Measurements from ENCODE around the gene FPR2.

Gene FPR2

GRCh38 chr19:51755571-51755970 lies 5.4 kb upstream of the FPR2 start:
- no peak overlapping the region for H3K4me3 ChIP-seq (IDR thresholded peaks at IDR 0.05; ENCODE audit: insufficient read depth, low read depth, low read length)
- H3K27me3 ChIP-seq (ENCODE audit: insufficient read depth, low read depth), result no peaks in the 10 kb centered on the region
- no peaks in the 10 kb centered on the region for H3K36me3 ChIP-seq (ENCODE audit: insufficient read depth)
- no peak overlapping the region for H3K9ac ChIP-seq
- no peaks in the 10 kb centered on the region for H4K20me1 ChIP-seq (ENCODE audit: insufficient read depth)
- no peaks in the 10 kb centered on the region for H3K79me2 ChIP-seq (ENCODE audit: insufficient read depth, low read depth)
- no peak for TF ChIP-seq CTCF (conservative IDR thresholded peaks at IDR 0.05; ENCODE audit: low read depth, low read length)
- H2AFZ ChIP-seq (ENCODE audit: low read depth), result no peak overlapping the region
- no peak overlapping the region for H3K4me2 ChIP-seq
- H3K4me1 ChIP-seq (ENCODE audit: low read depth, poor library complexity, severe bottlenecking), result no peaks in the 10 kb centered on the region
- H3K27ac ChIP-seq, result no peak overlapping the region

- no peaks in the 10 kb centered on the region for H4K20me1 ChIP-seq (ENCODE audit: insufficient read depth)
- TF ChIP-seq CTCF (conservative IDR thresholded peaks at IDR 0.05; ENCODE audit: low read depth, low read length), result no peak
Observed at GRCh38 chr19:51761696-51762095, 716 bp downstream of the FPR2 start.

GRCh38 chr19:51765086-51765485 lies 4.1 kb downstream of the FPR2 start:
- Histone ChIP-seq H3K4me1 (ENCODE audit: low read depth, poor library complexity, severe bottlenecking) (no peaks in the 10 kb centered on the region), H3K9ac (no peak overlapping the region), H4K20me1 (ENCODE audit: insufficient read depth) (no peaks in the 10 kb centered on the region), H3K27me3 (ENCODE audit: insufficient read depth, low read depth) (no peaks in the 10 kb centered on the region), H3K27ac (no peak overlapping the region), H3K79me2 (ENCODE audit: insufficient read depth, low read depth) (no peaks in the 10 kb centered on the region), H3K4me3 (IDR thresholded peaks at IDR 0.05; ENCODE audit: insufficient read depth, low read depth, low read length) (no peak overlapping the region), H3K4me2 (no peak overlapping the region), H2AFZ (ENCODE audit: low read depth) (no peak overlapping the region), H3K36me3 (ENCODE audit: insufficient read depth) (no peaks in the 10 kb centered on the region)
- no peak for TF ChIP-seq CTCF (conservative IDR thresholded peaks at IDR 0.05; ENCODE audit: low read depth, low read length)

More at GRCh38 chr19:51761696-51762095, 716 bp downstream of the FPR2 start:
- Histone ChIP-seq H3K36me3 (ENCODE audit: insufficient read depth) (no peaks in the 10 kb centered on the region), H3K4me2 (no peak overlapping the region), H3K27me3 (ENCODE audit: insufficient read depth, low read depth) (no peaks in the 10 kb centered on the region), H3K4me3 (IDR thresholded peaks at IDR 0.05; ENCODE audit: insufficient read depth, low read depth, low read length) (no peak overlapping the region), H3K9ac (no peak overlapping the region), H3K4me1 (ENCODE audit: low read depth, poor library complexity, severe bottlenecking) (no peaks in the 10 kb centered on the region), H2AFZ (ENCODE audit: low read depth) (no peak overlapping the region), H3K27ac (no peak overlapping the region), H3K79me2 (ENCODE audit: insufficient read depth, low read depth) (no peaks in the 10 kb centered on the region)

GRCh38 chr19:51766461-51766860 lies 5.5 kb downstream of the FPR2 start:
- no peak for TF ChIP-seq CTCF (conservative IDR thresholded peaks at IDR 0.05; ENCODE audit: low read depth, low read length)
- Histone ChIP-seq H3K4me2 (no peak overlapping the region), H3K79me2 (ENCODE audit: insufficient read depth, low read depth) (no peaks in the 10 kb centered on the region), H3K27ac (no peak overlapping the region), H3K4me1 (ENCODE audit: low read depth, poor library complexity, severe bottlenecking) (no peaks in the 10 kb centered on the region), H4K20me1 (ENCODE audit: insufficient read depth) (no peaks in the 10 kb centered on the region), H3K27me3 (ENCODE audit: insufficient read depth, low read depth) (no peaks in the 10 kb centered on the region), H3K4me3 (IDR thresholded peaks at IDR 0.05; ENCODE audit: insufficient read depth, low read depth, low read length) (no peak overlapping the region), H3K36me3 (ENCODE audit: insufficient read depth) (no peaks in the 10 kb centered on the region), H2AFZ (ENCODE audit: low read depth) (no peak overlapping the region), H3K9ac (no peak overlapping the region)
